NT2/D1 (cell line): ENCODE results near the gene FRMD5.

Experiments used
- YY1 ChIP-seq: IDR thresholded peaks from 2 replicates; pipeline ENCODE4 v1.6.1; 2011; ENCODE audit not compliant: insufficient read length, insufficient read depth
- ZNF274 ChIP-seq: IDR thresholded peaks from 2 replicates; pipeline ENCODE4 v1.6.1; 2011; ENCODE audit warnings: mild to moderate bottlenecking, low read depth, low read length

DNA sequence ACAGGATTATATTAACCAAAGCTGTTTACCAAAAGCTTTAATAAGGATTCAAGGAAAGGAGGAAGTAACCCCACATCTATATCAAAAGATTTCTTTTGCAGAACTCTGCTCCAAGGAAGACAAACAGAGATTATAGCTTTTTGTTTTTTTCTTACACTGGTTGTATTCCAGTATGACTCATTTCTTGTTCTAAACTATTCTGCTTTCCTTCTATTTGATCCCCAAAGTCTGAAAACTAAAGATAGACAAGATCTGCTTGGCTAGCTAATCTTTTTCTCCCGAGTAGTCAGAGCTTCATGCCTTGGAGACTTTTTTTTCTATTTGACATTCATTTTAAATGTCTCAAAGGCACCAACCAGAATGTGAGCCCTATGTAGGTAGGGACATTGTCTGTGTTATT is 36.8 kb upstream of the FRMD5 start:
- TF ChIP-seq ZNF274 (no peak), YY1 (no peak)
